Stimulated activated CD8-positive, alpha-beta memory T cell treated with anti-CD3 and anti-CD28 coated beads, Interleukin-2, amount 100 ng/mL, for 48 hours (primary cell): ENCODE measurements around the gene CLASP1.
"Not testable (repeated sequence)": the region's sequence is repeated elsewhere in the genome, so short reads cannot be mapped to it uniquely, and the experiment has no call there.

Source experiments
- DNase-seq, 2 donors: peaks; one replicate each; pipeline ENCODE4 v3.0.0-alpha.2; 2020; ENCODE audit warnings: low read depth in 2 of 2

Gene CLASP1

DNA sequence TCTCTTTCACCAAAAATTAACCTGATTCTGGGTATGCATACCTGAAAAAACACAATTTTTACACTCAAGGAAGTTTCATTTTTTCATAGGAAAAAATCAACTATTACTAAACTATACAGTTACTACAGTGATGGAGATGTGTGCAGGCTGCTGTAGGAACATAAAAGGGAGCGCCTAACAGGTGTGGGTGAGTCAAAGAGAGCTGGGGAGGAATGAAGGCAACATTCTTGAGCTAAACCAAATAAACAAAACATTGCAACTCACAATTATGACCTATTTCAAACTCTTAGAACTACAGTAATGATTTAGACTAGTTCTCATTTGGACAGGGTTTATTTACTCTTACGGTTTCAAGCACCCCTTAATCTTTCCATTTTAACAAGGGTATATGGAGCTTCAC lies 13.4 kb upstream of the CLASP1 start:
- no peak for DNase-seq

- DNase-seq = no peak
Observed at GRCh38 chr2:121659933-121660332, 10.7 kb upstream of the CLASP1 start.

DNA sequence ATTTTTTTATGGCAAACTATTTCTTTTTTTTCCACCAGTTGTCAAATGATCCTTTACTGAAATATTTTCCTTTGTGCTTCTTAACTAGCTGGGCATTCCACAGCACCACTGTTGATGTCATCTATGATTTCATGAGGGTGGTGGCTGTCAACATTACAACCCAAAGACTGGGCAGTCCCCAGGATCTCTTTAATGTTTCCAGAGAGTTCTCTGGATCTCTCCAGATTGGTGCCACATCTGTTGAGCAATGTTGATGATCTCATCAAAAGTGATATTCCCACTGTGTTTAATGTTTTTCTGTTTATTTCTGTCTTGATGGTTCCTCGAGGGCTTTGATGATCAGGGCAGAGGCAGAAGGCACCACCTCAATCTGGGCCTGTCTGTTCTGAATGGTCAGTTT lies 9.1 kb upstream of the CLASP1 start:
- DNase-seq = not testable (repeated sequence)

GRCh38 chr2:121653035-121653434 lies 3.8 kb upstream of the CLASP1 start:
- DNase-seq = no peak

GRCh38 chr2:121650315-121650930 lies 1.2 kb upstream of the CLASP1 start:
- DNase-seq = no peak

- peak; percentile 90 to 92 for DNase-seq
Observed at GRCh38 chr2:121649596-121650314, 493 bp upstream of the CLASP1 start.

- peak; percentile 31 to 32 for DNase-seq
Observed at GRCh38 chr2:121648206-121649148, 785 bp downstream of the CLASP1 start.

DNA sequence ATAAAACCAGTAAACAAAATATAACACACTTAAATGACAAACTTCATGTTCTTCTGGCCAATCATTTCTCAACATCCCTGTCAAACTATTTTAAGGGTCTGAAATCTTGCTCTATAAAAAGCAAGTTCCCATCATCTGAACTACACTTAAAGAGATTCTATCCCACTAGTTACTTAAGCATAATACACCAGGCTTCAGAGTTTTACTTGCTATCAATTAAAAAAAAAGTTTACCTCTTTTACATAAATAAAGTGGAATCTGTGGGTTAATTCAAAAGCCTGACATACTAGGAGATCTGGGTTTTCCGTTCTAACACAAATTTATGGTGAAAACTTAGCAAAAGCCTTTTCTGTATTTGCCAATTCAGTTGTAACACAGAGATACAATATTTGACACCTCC lies 1.9 kb downstream of the CLASP1 start:
- DNase-seq = no peak

DNA sequence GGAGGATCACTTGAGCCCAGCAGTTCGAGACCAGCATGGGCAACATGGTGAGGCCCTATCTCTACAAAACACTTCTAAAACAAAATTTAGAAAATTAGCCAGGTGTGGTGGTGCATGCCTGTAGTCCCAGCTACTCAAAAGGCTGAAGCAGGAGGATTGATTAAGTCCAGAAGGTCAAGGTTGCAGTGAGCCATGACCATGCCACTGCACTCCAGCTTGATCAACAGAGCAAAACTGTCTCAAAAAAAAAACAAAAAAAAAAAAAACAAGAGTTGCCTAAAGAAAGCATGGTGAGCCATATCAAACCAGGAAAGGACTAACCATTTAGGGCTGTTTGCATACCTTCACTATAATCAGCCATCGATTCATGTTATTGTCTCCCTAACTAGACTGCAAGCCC lies 4.5 kb downstream of the CLASP1 start:
- no peak for DNase-seq

DNA sequence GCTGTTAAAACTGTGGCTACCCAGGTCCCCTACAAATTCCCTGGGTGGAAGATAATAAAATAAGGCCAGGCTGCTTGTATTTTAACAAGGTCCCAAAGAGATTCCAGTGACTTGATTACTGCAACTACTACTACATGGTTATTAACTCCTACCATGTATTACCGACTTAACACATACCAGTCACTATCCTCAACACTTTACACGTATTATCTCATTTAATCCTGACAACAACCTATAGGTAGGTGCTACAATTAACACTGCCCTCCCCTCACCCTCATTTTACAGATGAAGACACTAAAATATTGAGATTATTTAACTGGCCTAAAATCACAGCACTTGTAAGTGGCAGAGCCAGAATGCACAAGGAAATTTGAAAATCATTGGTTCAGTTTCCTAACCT lies 5.4 kb downstream of the CLASP1 start:
- no peak for DNase-seq

- DNase-seq = no peak
Observed at GRCh38 chr2:121640380-121641316, 8.6 kb downstream of the CLASP1 start.

DNA sequence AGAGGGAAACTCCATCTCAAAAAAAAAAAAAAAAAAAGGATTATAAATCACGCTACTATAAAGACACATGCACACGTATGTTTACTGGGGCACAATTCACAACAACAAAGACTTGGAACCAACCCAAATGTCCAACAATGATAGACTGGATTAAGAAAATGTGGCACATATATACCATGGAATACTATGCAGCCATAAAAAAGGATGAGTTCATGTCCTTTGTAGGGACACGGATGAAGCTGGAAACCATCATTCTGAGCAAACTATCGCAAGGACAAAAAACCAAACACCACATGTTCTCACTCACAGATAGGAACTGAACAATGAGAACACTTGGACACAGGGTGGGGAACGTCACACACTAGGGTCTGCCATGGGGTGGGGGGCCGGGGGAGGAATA lies 9.4 kb downstream of the CLASP1 start:
- not testable (repeated sequence) for DNase-seq

DNA sequence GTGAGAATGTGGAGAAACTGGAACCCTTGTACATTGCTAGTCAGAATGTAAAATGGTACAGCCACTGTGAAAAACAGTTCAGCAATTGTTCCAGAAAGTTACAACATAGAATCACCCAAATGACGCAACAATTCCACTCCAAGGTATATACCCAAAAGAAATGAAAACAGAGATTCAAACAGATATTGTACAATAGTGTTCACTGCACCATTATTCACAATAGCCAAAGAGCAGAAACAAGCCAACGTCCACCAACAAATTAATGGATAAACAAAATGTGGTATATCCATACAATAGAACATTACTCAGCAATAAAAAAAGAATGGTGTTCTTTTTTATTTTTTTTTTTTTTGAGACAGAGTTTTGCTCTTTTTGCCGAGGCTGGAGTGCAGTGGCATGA lies 10.9 kb downstream of the CLASP1 start:
- no peak for DNase-seq

GRCh38 chr2:121635371-121635770 lies 13.9 kb downstream of the CLASP1 start:
- DNase-seq = no peak

DNA sequence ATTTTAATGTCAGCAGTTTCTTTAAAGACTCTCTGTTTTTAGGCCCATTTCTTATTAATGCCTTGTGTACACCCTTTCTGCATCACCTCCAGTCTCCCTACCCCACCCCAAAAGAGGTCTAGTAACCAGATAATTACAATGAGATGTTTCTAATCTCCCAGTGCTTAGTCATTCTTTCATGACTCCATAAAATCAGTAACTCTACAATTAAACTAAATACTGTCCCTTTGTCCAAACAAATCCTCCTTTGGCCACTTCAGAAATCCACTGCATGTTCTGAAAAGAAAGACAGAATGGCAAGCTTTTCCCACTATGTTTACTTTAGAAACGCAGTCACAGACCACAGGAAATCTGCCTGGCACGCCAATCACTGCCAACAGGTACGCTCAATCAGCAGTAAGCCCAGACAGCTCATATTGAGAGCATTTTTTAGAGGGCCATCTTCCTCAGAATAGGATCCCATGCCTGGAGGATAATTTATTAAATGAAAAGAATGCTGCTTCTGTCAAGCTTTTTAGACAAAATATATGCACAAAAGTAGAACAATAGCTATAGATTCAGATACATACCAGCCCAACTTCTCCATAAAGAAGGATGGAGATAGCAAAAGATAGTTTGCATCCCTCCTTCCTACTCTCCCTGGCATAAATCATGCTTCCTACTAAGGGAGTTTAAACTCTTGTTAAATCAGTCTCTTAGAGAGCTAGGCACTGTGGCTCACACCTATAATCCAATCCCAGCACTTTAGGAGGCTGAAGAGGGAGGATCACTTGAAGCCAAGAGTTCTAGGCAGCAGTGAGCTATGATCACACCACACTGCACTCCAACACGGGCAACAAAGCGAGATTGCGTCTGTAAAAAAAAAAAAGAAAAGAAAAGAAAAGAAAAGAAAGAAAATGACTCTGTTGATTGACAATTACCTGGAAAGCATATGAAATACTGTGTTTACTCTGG lies 14.6 kb downstream of the CLASP1 start:
- DNase-seq = peak in 1 of 2 donors; percentile 6

DNA sequence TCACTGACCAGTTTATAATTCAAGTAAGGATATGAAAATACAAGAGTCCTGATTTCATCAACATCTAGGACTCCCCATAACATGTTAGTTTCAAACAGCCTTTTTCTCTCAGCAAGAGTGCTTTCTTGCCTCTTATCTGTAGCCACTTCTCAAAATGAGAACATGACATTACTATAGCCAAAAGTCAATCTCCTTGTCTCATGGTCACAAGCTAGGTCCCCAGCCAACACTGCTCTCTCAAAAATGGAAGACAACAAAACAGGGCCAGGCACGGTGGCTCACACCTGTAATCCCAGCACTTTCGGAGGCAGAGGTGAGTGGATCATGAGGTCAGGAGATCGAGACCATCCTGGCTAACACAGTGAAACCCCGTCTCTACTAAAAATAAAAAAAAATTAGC lies 15.8 kb downstream of the CLASP1 start:
- no peak for DNase-seq

DNA sequence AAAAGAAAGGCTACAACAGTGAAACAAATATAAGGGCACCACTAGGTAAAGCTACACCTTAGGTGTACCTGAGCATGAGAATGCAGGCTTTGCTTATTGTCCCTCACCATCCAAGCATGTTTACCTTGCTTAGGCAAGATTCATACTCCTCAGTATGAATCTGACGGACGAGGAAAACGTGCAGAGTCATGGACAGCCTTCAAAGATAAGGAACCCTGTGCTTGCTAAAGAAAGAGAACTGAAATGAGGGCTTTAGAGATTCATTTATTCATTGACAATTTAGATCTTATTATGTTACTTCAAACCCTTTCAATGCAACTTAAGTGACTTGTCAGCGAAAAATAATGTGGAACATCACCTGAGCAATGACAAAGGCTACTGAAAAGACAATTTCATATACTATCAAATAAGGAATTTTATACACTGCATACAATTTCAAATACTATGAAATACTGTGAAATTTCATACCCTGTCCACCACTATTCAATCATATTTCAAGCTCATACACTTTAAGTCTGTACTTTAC lies 21.7 kb downstream of the CLASP1 start:
- DNase-seq = no peak

- no peak for DNase-seq
Observed at GRCh38 chr2:121626777-121627524, 22.3 kb downstream of the CLASP1 start.

DNA sequence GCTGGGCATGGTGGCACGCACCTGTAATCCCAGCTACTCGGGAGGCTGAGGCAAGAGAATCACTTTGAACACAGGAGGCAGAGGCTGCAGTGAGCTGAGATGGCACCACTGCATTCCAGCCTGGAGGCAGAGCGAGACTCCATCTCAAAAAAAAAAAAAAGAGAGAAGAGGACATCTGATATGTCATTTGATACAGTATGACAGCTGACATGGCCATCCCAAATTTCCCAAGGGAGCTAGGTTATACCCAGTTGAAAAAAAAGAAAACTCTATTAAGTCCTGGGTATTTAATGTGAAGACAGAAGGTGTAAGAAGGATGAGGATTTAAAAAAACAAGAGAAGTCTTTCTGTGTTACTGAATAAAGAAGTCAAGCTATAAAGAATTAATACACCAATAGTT lies 23.3 kb downstream of the CLASP1 start:
- no peak for DNase-seq
